HG02571 (cell line): ENCODE results near the gene ADGRL3.

ENCODE experiments used
- ATAC-seq: cut with Tn5 transposase; IDR thresholded peaks from one replicate; pipeline ENCODE4 v1.9.1; 2021; ENCODE audit warnings: mild to moderate bottlenecking, moderate library complexity; ENCODE audit not compliant: unreplicated experiment

Gene ADGRL3

DNA sequence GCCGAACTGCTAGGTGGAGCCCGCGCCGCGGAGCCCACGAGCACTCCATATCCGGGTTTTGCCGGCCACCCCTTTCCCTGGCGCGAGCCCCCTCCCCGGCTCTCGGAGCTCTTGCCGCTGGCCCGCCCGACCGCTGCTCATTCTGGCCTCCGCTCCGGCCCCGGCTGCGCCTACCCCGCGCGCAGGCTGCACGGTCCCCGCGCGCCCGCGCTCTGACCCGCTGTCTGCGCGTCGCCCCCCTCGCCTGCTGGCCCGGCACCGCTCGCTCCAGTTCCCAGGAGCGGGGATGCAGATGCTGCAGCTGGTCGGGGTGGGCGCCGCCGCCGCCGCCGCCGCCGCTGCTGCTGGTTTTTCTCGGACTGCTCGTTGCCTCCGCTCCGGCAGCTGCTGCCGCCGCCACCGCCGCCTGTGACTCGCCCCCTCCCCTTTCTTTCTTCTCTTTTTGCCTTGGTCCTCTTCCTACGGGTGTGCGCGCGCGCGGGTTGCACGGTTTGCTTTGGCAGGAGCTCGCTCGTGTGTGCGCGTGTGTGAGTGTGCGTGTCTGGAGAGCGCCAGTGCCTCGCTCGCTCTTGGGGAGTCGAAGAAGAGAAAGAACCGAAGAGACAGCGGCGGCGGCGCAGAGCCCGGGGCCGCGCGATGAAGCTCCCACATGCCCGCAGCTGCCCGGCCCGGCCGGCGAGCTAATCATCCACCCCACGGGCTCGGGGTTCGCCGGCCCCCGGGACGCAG lies at the start of gene ADGRL3:
Gene ADGRL3, plus strand, starts transcription at position 140 of the 729 bp plus-strand sequence.
- ATAC-seq: no peak

- ATAC-seq: no peak
Observed at GRCh38 chr4:61152433-61152832, 47.7 kb upstream of the ADGRL3 start.

GRCh38 chr4:61160478-61160877 lies 39.6 kb upstream of the ADGRL3 start:
- no peak for ATAC-seq

GRCh38 chr4:61162116-61162515 lies 38.0 kb upstream of the ADGRL3 start:
- no peak for ATAC-seq

GRCh38 chr4:61173799-61174198 lies 26.3 kb upstream of the ADGRL3 start:
- no peak for ATAC-seq

DNA sequence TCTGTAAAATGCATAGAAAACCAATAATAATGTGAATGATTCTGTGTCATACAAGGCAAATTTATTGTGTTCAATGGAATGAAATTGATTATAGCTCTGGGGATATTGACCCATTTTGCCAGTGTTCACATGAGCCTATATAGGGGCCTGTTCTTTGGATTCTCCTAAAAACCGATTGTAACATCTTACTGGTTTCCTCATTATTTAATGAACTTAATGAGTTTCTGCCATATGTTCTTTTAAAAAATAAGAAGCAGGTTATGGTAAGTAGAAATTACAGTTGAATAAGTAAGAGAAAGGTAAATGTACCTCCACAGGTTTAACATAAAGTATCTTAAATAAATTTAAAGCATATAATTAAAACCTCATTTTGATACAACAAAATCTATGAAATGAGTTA lies 24.6 kb upstream of the ADGRL3 start:
- ATAC-seq: no peak

GRCh38 chr4:61177367-61177766 lies 22.8 kb upstream of the ADGRL3 start:
- no peak for ATAC-seq

DNA sequence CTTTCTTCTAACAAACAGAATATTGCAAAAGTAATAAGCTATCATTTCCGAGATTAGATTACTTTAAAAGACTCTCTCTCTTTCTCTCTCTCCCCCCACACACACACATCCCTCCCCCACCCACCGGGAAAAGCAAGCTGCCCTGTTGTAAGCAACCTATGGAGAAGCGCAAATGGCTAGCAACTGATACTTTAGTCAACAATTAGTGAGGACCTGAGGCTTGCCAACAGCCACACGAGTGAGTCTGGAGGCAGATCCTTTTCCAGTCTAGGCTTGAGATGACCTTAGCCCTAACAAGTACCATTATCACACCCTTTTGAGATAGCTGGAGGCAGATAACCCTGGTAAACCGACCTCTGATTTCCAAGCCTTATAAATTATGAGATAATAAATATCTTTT lies 19.7 kb upstream of the ADGRL3 start:
- no peak for ATAC-seq

DNA sequence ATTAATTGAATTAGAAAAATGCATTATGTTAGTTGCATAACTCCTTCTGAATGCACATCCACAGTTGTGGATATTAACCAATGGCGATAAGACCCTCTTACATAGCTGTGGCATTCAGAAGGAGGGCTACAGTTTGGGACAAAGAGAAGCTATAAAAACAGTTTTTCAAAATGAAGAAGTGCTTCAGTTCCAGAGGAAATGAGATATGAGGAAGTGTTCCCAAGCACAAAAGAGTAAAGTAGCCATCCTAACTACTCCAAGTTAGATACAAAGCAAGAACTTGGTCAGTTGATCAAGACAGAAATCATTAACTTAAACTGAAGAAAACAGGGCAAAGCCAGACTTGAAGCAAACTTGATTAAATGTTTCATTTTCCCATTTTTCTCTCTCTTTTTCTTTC lies 17.2 kb upstream of the ADGRL3 start:
- no peak for ATAC-seq

DNA sequence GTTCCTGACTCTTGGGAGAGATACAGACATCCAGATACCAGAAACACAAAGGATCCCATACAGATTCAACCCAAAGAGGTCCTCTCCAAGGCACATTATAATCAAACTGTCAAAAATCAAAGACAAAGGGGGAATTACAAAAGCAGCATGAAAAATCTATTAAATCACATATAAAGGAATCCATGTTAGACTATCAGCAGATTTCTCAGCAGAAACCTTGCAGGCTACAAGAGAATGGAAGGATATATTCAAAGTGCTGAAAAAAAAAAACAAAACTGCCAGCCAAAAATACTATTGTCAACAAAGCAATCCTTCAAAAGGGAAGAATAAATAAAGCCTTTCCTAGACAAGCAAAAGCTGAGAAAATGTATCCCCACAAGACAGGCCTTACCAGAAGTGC lies 14.8 kb upstream of the ADGRL3 start:
- ATAC-seq: no peak

DNA sequence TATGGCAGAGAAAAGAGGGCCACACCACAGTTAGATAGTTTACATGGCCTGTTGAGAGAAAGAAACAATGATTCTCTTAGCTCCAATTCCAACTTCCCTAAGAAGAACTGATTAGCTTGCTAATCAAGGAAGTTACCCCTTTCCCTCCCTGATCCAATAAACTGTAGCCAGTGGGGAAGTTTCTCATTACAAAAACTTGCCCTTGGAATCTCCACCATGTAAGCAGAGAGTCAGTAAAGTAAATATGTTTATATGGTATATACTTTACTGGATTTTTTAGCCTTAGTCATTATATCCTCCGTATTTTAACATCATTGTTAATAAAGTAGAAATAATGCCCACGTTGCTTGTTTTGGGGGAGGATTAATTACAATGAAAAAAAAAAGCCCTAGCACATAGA lies 7.7 kb upstream of the ADGRL3 start:
- no peak for ATAC-seq

- no peak for ATAC-seq
Observed at GRCh38 chr4:61193863-61194262, 6.3 kb upstream of the ADGRL3 start.

GRCh38 chr4:61194571-61194970 lies 5.6 kb upstream of the ADGRL3 start:
- ATAC-seq: no peak

GRCh38 chr4:61195101-61195500 lies 5.0 kb upstream of the ADGRL3 start:
- no peak for ATAC-seq

DNA sequence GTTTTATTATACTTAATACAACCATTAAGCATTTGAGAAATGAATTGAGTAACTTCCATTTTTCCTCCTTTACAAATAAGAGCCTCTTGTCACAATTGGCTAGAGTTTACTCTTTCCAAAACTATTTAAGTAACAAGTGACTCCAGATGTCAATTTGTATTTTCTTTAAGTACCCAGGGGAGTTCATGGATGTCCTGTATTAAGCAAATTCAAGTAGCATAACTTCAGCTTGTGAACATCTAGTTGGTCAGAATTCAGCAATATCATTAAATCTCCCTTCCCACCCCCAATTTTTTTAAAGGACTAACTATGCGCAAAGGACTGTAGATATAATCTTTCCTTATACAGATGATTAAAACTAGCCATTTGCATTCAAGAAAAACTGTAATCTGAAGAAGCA lies 1.4 kb upstream of the ADGRL3 start:
- no peak for ATAC-seq

DNA sequence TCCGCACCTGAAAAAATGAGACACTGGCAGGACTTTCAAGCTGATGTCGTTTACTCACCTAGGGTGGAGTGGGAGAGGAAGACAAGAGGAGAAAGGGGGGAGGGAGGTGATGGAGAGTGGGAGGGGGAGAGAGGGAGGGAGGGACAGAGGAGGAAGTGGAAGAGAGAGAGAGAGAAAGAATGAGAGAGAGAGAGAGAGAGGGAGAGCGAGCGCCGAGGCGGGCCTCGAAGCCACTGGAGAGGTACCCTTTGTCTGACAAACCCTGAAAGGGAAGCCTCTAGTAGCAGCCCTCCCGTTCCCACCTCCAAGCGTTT lies 296 bp upstream of the ADGRL3 start:
- no peak for ATAC-seq

GRCh38 chr4:61200916-61201526 lies 895 bp downstream of the ADGRL3 start:
- ATAC-seq: no peak

DNA sequence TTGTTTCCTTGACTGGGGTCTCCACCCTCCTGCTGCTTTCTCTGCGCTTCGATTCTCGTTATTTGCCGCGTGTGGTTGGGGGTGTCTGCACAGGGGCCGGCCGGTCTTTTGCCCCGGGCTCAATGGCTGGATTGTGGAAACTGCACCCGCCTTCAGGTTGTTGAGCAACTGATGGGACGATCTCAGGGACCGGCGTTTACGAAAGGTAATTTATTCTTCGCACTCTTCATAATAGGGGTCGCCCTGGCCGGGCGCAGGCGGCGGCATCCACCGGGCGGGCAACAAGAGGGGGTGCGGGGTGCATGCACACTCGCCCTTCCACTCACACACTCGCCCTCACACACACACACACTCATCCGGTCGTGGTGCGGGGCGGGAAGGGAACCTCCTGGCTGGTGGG lies 1.4 kb downstream of the ADGRL3 start:
- ATAC-seq: no peak

DNA sequence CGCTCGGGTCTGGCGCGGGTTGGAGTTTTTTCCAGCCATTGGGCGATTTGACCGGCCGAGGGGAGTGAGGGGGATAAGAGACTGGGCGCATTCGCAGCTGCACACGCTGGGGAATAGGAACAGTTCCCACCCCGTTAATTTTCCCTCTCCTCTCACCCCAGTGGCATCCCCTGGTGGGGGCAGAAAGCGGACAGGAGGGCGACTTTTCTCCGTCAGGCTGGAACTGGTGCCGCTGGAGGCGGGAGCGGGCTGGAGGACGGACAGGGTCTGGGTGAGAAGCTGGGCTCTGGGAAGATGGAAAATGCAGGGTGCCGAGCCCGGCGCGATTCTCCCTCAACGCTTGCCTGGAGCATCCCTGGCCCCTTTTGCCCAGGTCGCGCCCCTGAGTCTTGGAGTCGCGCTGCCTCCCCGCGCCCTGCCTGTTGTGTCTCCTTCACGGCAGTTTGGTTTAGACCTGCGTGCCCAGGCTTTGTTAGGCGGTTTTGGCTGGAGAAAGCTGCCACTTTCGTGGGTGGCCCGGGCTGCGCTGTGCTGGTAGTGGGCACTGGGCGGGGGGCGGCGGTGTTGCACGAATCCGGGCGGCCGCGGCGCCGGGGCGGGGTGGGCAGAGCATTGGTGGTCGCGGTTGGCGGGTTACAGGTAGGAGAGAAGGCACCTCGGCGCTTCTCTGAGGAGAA lies 2.0 kb downstream of the ADGRL3 start:
- ATAC-seq: no peak

DNA sequence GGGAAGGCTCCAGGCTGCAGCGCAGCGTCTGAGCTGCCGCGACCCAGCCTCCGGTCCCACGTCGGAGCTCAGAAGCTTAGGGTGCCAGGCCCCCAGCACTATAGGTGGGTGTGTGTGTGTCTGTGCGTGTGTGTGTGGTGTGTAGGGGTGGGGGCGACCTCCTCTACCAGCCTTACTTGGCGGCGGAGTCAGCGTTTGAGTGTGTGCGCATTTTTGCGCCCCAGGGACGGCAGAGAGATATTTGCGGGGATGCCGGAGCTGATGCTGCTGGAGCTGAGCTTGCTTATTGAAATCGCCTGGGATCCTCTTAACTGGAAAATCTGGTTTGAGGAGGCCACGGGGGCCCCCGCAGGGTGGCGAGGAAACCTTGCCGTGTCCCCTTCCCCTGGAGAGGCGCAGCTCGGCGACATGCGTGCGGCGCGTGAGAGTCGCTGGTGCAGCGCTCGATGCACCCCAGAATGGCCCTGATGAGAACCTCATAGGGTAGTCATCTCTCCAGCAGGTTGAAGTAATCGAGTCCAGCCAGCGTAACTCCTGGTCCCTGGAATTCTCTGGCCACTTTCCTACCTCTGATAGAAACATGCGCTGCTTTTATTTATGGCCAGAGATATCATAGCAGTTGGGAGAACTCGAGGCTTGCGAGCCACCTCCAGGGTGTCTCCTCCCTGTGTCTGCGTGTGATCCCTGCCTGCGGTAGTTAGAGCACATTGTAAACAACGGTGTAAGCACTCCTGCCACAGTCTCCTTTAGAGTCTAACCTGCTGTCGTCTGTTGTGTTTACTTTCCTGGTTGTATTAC lies 2.7 kb downstream of the ADGRL3 start:
- ATAC-seq: no peak

DNA sequence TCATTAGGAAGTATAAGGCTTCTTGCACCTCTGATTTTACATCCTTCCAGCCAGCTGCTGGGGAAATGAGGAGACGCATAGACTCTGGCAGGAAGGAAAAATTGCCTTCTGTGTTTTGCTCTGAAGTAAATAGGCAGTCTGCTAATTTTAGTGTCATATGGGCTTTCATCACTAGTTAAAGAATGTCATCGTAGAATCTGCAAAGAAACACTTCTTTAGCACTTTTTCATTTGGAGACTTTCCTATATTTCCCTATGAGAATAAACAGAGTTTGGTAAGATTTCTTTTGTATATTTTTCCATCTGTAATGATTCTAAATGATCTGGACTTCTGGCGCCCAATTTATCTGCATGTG lies 3.3 kb downstream of the ADGRL3 start:
- ATAC-seq: no peak
